SIG-M5 treated with dmso at 0.1 percent for 504 hours (cell line): ENCODE data around the gene B9D2.

Experiments used
- DNase-seq: peaks from one replicate; lab custom pipeline; 2025; ENCODE audit not compliant: unreplicated experiment; lab: John Stamatoyannopoulos, UW

B9D2 gene

GRCh38 chr19:41328157-41328841 is 35.6 kb downstream of the B9D2 start:
- no peak for DNase-seq

GRCh38 chr19:41327576-41328156 is 36.3 kb downstream of the B9D2 start:
- DNase-seq = no peak

GRCh38 chr19:41327076-41327575 is 36.8 kb downstream of the B9D2 start:
- no peak for DNase-seq

GRCh38 chr19:41325947-41326706 is 37.8 kb downstream of the B9D2 start:
- no peak for DNase-seq

- DNase-seq = no peak
Observed at GRCh38 chr19:41325640-41325946, 38.4 kb downstream of the B9D2 start.

- DNase-seq = no peak
Observed at GRCh38 chr19:41324921-41325639, 38.9 kb downstream of the B9D2 start.

- DNase-seq = no peak
Observed at GRCh38 chr19:41324231-41324702, 39.7 kb downstream of the B9D2 start.

- no peak for DNase-seq
Observed at GRCh38 chr19:41323430-41324125, 40.4 kb downstream of the B9D2 start.

GRCh38 chr19:41323023-41323422 is 40.9 kb downstream of the B9D2 start:
- DNase-seq = no peak

- no peak for DNase-seq
Observed at GRCh38 chr19:41322451-41322850, 41.5 kb downstream of the B9D2 start.

- no peak for DNase-seq
Observed at GRCh38 chr19:41321600-41322270, 42.2 kb downstream of the B9D2 start.

- no peak for DNase-seq
Observed at GRCh38 chr19:41321204-41321599, 42.7 kb downstream of the B9D2 start.

- no peak for DNase-seq
Observed at GRCh38 chr19:41320568-41320967, 43.4 kb downstream of the B9D2 start.

- no peak for DNase-seq
Observed at GRCh38 chr19:41320185-41320518, 43.8 kb downstream of the B9D2 start.

- DNase-seq = no peak
Observed at GRCh38 chr19:41319500-41320184, 44.3 kb downstream of the B9D2 start.

- DNase-seq = no peak
Observed at GRCh38 chr19:41318696-41319499, 45.1 kb downstream of the B9D2 start.

GRCh38 chr19:41316306-41316920 is 47.5 kb downstream of the B9D2 start:
- no peak for DNase-seq

GRCh38 chr19:41311613-41312012 is 52.3 kb downstream of the B9D2 start:
- DNase-seq = no peak

GRCh38 chr19:41311072-41311471 is 52.9 kb downstream of the B9D2 start:
- no peak for DNase-seq
